ENCODE data around the gene USPL1.

USPL1 gene

DNA sequence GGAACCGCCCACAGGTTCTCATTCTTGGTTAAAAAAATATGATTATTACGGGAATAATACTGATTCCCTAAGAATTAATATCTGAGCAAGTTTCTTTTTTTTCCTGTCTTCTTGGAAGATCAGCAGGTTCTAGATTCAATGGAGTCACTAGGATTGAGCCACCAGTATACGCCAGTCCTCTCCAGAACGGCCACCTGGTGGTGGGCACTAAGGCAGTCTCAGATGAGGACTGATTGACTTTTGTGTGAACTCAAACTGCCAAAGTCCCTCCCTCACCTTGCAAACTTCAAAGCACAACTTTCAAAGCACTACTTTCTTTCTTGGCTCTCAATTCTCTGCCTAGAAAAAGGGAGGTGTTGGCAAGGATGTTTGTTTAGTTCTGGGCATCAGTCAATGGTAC, 84.3 kb downstream of the USPL1 start:
- no peak overlapping the region for H3K9ac ChIP-seq (ENCODE audit: low read length)
- no peaks in the 10 kb centered on the region for H3K9me3 ChIP-seq (ENCODE audit: low read length)
- H3K27me3 ChIP-seq (ENCODE audit: control insufficient read depth in 1 of 2, insufficient read depth in 2 of 2, low read length in 2 of 2) = no peaks in the 10 kb centered on the region
- no peaks in the 10 kb centered on the region for H3K36me3 ChIP-seq (ENCODE audit: insufficient read depth, low read length)
- no peak overlapping the region for H3K4me3 ChIP-seq (ENCODE audit: low read depth in 1 of 2, low read length in 2 of 2)
- H3K27ac ChIP-seq (ENCODE audit: low read depth, low read length) = no peak overlapping the region
- no peaks in the 10 kb centered on the region for H3K4me1 ChIP-seq (ENCODE audit: insufficient read depth, low read length)

DNA sequence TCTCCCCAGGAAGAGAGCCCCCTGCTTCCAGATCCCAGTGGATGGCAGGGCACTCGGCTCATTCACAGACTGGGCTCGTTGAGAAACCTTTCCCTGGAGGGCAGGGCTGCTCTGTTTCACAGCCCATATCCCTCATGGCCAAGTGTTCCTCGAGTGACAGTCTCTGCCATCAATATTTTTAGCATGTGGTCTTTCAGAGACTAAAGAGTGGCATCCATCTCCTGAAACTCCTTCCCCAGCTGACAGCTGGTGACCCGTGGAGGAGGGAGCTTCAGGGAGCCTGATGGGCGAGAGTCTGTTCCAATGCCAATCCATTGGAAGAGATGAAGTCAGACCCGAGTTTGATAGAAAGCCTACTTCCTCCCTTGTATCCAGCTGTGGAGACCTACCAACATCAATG, 86.9 kb downstream of the USPL1 start:
- H3K36me3 ChIP-seq (ENCODE audit: insufficient read depth, low read length) = no peaks in the 10 kb centered on the region
- H3K4me1 ChIP-seq (ENCODE audit: insufficient read depth, low read length) = no peaks in the 10 kb centered on the region
- no peak overlapping the region for H3K4me3 ChIP-seq (ENCODE audit: low read depth in 1 of 2, low read length in 2 of 2)
- no peak overlapping the region for H3K9ac ChIP-seq (ENCODE audit: low read length)
- no peaks in the 10 kb centered on the region for H3K9me3 ChIP-seq (ENCODE audit: low read length)
- H3K27me3 ChIP-seq (ENCODE audit: control insufficient read depth in 1 of 2, insufficient read depth in 2 of 2, low read length in 2 of 2) = no peaks in the 10 kb centered on the region
- H3K27ac ChIP-seq (ENCODE audit: low read depth, low read length) = no peak overlapping the region

GRCh38 chr13:30705680-30706079, 88.0 kb downstream of the USPL1 start:
- Histone ChIP-seq H3K4me3 (ENCODE audit: low read depth in 1 of 2, low read length in 2 of 2) (no peak overlapping the region), H3K4me1 (ENCODE audit: insufficient read depth, low read length) (no peaks in the 10 kb centered on the region), H3K9ac (ENCODE audit: low read length) (no peak overlapping the region)

DNA sequence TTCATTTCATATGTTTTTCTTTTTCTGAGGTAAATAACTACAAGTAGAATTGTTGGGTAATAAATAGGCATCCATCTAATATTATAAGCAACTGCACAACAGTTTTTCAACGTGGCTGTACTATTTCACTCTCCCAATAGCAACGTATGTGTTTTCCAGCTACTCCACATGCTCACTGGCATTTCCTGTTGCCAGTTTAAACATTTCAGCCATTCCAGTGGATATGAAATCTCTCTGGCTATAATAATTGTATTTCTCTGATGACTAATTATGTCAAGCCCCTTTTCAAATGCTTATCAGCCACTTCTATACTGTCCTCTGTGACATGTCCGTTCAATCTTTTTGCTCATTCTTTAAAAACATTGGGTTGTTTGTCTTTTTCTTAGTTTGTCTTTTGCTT, 90.8 kb downstream of the USPL1 start:
- no peaks in the 10 kb centered on the region for H3K4me1 ChIP-seq (ENCODE audit: insufficient read depth, low read length)
- H3K9me3 ChIP-seq (ENCODE audit: low read length) = no peaks in the 10 kb centered on the region
- no peak overlapping the region for H3K9ac ChIP-seq (ENCODE audit: low read length)
- H3K27ac ChIP-seq (ENCODE audit: low read depth, low read length) = no peak overlapping the region
- no peaks in the 10 kb centered on the region for H3K27me3 ChIP-seq (ENCODE audit: control insufficient read depth in 1 of 2, insufficient read depth in 2 of 2, low read length in 2 of 2)
- H3K4me3 ChIP-seq (ENCODE audit: low read depth in 1 of 2, low read length in 2 of 2) = no peak overlapping the region
- H3K36me3 ChIP-seq (ENCODE audit: insufficient read depth, low read length) = no peaks in the 10 kb centered on the region

More at GRCh38 chr13:30705680-30706079, 88.0 kb downstream of the USPL1 start:
- Histone ChIP-seq H3K9me3 (ENCODE audit: low read length) (no peaks in the 10 kb centered on the region), H3K27me3 (ENCODE audit: control insufficient read depth in 1 of 2, insufficient read depth in 2 of 2, low read length in 2 of 2) (no peaks in the 10 kb centered on the region), H3K27ac (ENCODE audit: low read depth, low read length) (no peak overlapping the region), H3K36me3 (ENCODE audit: insufficient read depth, low read length) (no peaks in the 10 kb centered on the region)

Data from muscle layer of colon (tissue), 2 donors.